ENCODE results near the gene CCDC142.
"Not testable (repeated sequence)": the region's sequence is repeated elsewhere in the genome, so short reads cannot be mapped to it uniquely, and the experiment has no call there.

Gene CCDC142

DNA sequence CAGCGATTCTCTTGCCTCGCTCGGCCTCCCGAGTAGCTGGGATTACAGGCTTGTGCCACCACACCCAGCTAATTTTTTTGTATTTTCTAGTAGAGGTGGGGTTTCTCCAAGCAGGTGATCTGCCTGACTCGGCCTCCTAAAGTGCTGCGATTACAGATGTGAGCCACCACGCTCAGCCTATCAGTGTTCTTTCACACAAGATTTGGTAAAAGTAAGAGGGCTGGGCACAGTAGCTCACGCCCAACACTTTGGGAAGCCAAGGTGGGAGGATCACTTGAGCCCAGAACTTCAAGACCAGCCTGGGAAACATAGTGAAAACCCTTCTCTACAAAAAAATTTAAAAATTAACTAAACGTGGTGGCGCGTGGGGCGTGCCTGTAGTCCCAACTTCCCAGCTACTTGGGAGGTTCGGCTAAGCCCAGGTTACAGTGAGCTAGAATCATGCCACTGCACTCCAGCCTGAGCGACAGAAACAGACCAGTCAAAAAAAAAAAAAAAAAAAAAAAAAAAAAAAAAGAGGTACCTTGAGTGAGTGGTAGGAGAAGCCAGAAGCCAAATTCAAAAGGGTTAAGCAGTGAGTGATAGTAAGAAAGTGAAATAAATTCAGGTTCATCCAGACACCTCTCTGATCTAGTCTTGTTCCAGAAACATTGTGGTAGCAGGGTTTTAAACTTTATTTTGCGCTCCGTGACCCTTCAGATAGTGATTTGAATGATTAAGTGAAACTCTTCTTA, 11.3 kb downstream of the CCDC142 start:
- DNase-seq (ENCODE audit: low spot score) = no peak
- H3K4me3 ChIP-seq = peak overlapping the region; percentile 81
- H3K27ac ChIP-seq = peak overlapping the region; percentile 78 to 92
- TF ChIP-seq, protein P1, sequence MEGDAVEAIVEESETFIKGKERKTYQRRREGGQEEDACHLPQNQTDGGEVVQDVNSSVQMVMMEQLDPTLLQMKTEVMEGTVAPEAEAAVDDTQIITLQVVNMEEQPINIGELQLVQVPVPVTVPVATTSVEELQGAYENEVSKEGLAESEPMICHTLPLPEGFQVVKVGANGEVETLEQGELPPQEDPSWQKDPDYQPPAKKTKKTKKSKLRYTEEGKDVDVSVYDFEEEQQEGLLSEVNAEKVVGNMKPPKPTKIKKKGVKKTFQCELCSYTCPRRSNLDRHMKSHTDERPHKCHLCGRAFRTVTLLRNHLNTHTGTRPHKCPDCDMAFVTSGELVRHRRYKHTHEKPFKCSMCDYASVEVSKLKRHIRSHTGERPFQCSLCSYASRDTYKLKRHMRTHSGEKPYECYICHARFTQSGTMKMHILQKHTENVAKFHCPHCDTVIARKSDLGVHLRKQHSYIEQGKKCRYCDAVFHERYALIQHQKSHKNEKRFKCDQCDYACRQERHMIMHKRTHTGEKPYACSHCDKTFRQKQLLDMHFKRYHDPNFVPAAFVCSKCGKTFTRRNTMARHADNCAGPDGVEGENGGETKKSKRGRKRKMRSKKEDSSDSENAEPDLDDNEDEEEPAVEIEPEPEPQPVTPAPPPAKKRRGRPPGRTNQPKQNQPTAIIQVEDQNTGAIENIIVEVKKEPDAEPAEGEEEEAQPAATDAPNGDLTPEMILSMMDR (IDR thresholded peaks at IDR 0.05) = no peak

DNA sequence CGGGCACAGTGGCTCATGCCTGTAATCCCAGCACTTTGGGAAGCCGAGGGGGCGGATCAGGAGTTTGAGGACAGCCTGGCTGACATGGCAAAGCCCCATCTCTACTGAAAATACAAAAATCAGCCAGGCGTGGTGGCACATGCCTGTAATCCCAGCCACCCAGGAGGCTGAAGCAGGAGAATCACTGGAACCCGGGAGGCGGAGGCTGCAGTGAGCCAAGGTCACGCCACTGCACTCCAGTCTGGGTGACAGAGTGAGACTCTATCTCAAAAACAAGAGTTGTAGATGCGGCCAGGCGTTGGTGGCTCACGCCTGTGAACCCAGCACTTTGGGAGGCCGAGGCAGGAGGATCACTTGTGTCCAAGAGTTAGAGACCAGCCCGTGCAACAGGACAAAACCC, 12.1 kb downstream of the CCDC142 start:
- H3K27ac ChIP-seq; H3K4me3 ChIP-seq; DNase-seq (ENCODE audit: low spot score): not testable (repeated sequence)

DNA sequence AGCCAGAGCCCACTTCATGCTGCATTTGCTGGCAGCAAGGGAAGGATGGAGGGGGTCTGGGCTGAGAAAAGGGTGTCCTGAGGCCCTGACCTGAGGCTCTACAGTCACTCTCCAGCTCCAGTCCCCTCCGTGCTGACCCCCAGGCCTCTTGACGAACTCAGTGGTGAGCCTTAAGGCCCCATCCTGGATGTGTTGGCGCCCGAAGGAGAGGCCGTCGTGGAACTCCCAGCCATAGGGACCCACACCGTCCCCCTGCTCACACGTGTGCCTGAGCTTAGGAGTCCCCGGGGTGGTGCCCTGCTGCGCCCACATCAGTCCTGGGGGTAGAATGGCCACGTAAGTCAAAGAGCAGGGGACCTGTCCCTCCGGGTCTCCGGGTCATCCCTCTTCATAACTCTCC, 18.4 kb downstream of the CCDC142 start:
- TF ChIP-seq, protein P1 (IDR thresholded peaks at IDR 0.05) = no peak
- DNase-seq (ENCODE audit: low spot score) = no peak
- Histone ChIP-seq H3K27ac (peak overlapping the region; percentile 78 to 88), H3K4me3 (peak overlapping the region; percentile 92)

DNA sequence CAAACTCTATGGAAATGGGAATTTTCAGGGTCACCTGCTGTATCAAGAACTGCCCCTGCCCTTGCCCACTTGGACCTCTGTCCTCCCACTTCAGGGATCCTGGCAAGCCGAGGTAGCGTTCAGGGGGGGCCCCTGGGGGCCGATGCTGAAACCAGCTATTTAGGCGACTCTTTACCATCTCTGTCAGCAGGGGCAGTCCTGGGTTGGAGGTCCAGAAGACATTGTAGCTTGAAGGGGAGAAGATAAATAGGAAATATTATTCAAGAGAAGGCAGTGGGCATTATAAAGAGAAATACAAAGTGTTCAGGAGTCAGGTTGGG, 20.1 kb downstream of the CCDC142 start:
- TF ChIP-seq, protein P1 (IDR thresholded peaks at IDR 0.05) = no peak
- DNase-seq (ENCODE audit: low spot score) = no peak
- Histone ChIP-seq H3K4me3 (no peak overlapping the region), H3K27ac (no peak overlapping the region)

DNA sequence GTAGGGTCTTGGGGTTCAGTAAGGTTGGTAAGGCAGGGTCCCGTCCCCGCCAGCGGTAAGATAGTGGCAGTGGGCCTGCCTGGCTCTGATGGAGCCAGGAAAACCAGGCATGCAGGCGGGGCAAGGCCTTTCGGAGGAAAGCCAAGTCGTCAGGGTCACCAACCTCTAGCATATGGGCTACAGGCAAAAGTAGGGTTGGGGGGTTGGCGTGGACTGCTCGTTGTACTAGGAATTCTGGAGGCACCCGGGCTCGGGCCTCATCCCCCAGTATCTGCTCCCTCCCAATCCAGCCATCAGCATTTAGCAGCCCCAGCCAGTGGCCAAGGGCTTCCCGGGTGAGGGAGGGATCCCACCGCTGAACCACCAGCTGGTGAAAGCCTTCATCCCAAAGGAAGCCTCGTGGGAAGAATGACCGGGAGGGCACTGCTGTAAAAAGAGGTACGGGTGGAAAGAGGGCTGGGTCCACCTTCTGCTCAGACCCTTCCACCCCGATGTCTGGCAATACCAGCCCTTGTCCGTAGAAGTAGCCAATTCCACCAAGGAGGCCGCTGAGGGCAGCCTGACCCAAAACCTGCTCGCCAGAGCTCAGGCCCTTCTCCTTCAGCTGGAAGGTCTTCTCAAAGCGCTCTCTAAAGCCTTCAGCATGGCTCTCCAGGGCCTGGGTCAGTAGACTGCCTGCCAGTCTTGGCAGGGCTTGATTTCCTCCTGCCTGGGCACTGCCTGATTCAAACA, 20.6 kb downstream of the CCDC142 start:
- H3K27ac ChIP-seq = no peak overlapping the region
- TF ChIP-seq, protein P1 (IDR thresholded peaks at IDR 0.05) = no peak
- H3K4me3 ChIP-seq = no peak overlapping the region
- DNase-seq (ENCODE audit: low spot score) = no peak

DNA sequence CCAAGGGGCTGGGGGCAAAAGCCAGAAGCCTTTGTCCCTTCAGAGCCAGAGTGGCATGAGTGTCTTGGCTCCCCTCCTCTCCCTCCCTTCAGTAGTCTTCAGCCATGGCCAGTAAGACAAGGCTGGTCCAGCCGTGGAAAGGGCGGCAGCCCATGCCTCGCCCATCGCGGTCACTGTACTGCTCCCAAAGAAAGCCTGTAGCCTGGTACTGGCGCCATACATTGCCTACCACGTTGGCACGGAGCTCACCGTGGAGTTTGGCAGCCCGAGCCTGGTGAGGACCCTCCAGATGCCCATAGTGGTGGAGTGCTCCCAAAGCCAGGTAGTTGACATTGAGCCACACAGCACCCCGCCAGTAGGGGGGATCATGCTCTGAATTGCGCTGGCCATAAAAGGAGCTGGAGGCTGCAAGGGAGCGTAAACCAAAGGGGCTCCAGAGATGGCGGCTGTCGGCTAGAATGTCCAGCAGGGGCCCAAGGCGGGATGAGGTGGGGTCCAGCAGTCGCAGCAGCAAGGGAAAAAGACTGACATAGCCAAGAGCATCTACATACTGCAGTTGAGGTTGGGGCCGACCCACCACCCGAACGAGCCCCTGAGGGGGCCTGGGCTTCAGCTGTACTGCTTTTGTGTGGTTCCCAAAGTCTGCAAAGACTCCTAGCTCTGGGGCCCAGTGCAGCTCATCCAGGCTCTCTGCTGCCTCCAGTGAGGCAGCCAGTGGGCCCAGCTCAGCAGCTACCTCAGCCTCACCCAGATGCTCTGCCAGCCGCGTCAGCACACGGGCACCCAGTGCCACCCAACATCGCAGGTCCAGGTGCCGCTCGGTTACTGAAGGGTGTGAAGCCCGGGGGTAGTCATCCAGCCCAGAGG, 21.4 kb downstream of the CCDC142 start:
- no peak overlapping the region for H3K27ac ChIP-seq
- H3K4me3 ChIP-seq = no peak overlapping the region
- DNase-seq (ENCODE audit: low spot score) = no peak
- TF ChIP-seq, protein P1 (IDR thresholded peaks at IDR 0.05) = no peak

DNA sequence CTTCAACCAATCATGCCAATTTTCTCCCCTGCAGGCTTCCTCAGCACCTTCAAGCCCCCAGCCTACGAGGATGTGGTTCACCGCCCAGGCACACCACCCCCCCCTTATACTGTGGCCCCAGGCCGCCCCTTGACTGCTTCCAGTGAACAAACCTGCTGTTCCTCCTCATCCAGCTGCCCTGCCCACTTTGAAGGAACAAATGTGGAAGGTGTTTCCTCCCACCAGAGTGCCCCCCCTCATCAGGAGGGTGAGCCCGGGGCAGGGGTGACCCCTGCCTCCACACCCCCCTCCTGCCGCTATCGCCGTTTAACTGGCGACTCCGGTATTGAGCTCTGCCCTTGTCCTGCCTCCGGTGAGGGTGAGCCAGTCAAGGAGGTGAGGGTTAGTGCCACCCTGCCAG, 22.6 kb downstream of the CCDC142 start:
- H3K27ac ChIP-seq; DNase-seq (ENCODE audit: low spot score); H3K4me3 ChIP-seq: not testable (repeated sequence)

DNA sequence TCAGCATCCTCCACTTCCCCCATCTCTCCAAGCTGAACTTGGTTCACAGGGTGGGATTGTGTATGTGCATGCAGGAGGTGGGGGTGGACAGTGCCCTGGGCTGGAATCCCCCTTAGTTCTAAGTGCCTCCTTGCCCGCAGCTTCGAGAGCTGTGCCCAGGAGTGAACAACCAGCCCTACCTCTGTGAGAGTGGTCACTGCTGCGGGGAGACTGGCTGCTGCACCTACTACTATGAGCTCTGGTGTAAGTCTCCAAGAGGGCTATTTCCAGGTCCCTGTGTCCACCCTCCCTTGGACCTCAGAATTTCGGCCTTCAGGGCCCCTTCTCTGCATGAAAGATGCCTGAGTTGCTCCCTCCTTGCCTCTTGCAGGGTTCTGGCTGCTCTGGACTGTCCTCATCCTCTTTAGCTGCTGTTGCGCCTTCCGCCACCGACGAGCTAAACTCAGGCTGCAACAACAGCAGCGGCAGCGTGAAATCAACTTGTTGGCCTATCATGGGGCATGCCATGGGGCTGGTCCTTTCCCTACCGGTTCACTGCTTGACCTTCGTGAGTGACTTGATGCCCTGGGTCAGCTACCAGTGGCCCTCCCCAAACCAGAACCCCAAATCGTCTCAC, 23.2 kb downstream of the CCDC142 start:
- peak overlapping the region; percentile 80 for H3K4me3 ChIP-seq
- peak overlapping the region in 1 of 2 donors; percentile 88 for H3K27ac ChIP-seq
- DNase-seq (ENCODE audit: low spot score) = not testable (repeated sequence)
